ENCODE measurements around the gene NAALADL2.

NAALADL2 gene

GRCh38 chr3:175020101-175020500 is 161.0 kb downstream of the NAALADL2 start:
- H3K36me3 ChIP-seq (ENCODE audit: insufficient read depth, low read length): no peaks in the 10 kb centered on the region
- no peaks in the 10 kb centered on the region for H3K27me3 ChIP-seq (ENCODE audit: insufficient read depth, low read length)
- H3K9ac ChIP-seq (ENCODE audit: low read length): no peak overlapping the region
- H2AFZ ChIP-seq (ENCODE audit: low read length): no peak overlapping the region
- no peaks in the 10 kb centered on the region for H3K4me1 ChIP-seq (ENCODE audit: insufficient read depth, low read length, severe bottlenecking)
- H3K27ac ChIP-seq (ENCODE audit: low read depth, low read length, poor library complexity, severe bottlenecking): no peak overlapping the region
- no peaks in the 10 kb centered on the region for H3K79me2 ChIP-seq (ENCODE audit: insufficient read depth, low read length)
- TF ChIP-seq EZH2 (IDR thresholded peaks at IDR 0.05; ENCODE audit: borderline replicate concordance, low read length) (no peak), CTCF (IDR thresholded peaks at IDR 0.05; ENCODE audit: low read length) (no peak)
- no peaks in the 10 kb centered on the region for H3K9me2 ChIP-seq (ENCODE audit: low read depth, low read length)
- H3K9me3 ChIP-seq (ENCODE audit: low read length): no peaks in the 10 kb centered on the region
- no peaks in the 10 kb centered on the region for H4K20me1 ChIP-seq (ENCODE audit: insufficient read depth, low read length)
- H3K4me3 ChIP-seq (ENCODE audit: low read depth, low read length, poor library complexity, severe bottlenecking): no peak overlapping the region
- H3K4me2 ChIP-seq (ENCODE audit: low read length): no peak overlapping the region
- no peaks in the 10 kb centered on the region for H3F3A ChIP-seq (ENCODE audit: insufficient read depth, low read length)

DNA sequence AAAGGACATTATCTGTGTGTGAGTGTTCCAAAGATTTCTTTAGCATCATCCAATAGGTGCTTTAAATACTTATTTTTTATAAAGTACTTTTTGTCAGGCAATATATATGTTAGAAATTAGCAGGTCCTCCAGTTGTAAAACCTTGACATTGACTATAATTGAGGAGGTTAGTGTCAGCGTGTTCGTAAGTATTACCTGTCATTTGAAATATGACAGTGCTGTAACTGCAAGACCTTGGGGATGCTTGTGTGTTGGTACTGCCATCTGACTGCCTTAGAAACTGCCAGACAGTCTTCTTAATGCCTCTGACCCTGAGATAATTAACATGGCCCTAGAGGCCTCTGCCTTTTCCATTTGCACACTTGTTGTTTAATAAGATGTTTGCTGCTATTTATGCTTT is 170.7 kb downstream of the NAALADL2 start:
- no peaks in the 10 kb centered on the region for H3K36me3 ChIP-seq (ENCODE audit: insufficient read depth, low read length)
- H3K9ac ChIP-seq (ENCODE audit: low read length): no peak overlapping the region
- no peaks in the 10 kb centered on the region for H3K9me2 ChIP-seq (ENCODE audit: low read depth, low read length)
- no peak overlapping the region for H3K4me3 ChIP-seq (ENCODE audit: low read depth, low read length, poor library complexity, severe bottlenecking)
- H3K4me1 ChIP-seq (ENCODE audit: insufficient read depth, low read length, severe bottlenecking): no peaks in the 10 kb centered on the region
- no peaks in the 10 kb centered on the region for H3K9me3 ChIP-seq (ENCODE audit: low read length)
- H3K4me2 ChIP-seq (ENCODE audit: low read length): no peak overlapping the region
- no peak overlapping the region for H3K27ac ChIP-seq (ENCODE audit: low read depth, low read length, poor library complexity, severe bottlenecking)
- H4K20me1 ChIP-seq (ENCODE audit: insufficient read depth, low read length): no peaks in the 10 kb centered on the region
- H3F3A ChIP-seq (ENCODE audit: insufficient read depth, low read length): no peaks in the 10 kb centered on the region
- H3K79me2 ChIP-seq (ENCODE audit: insufficient read depth, low read length): no peaks in the 10 kb centered on the region
- H3K27me3 ChIP-seq (ENCODE audit: insufficient read depth, low read length): no peaks in the 10 kb centered on the region
- no peak for TF ChIP-seq EZH2 (IDR thresholded peaks at IDR 0.05; ENCODE audit: borderline replicate concordance, low read length)
- no peak for TF ChIP-seq CTCF (IDR thresholded peaks at IDR 0.05; ENCODE audit: low read length)
- no peak overlapping the region for H2AFZ ChIP-seq (ENCODE audit: low read length)

- TF ChIP-seq CTCF (IDR thresholded peaks at IDR 0.05; ENCODE audit: low read length) (no peak), EZH2 (IDR thresholded peaks at IDR 0.05; ENCODE audit: borderline replicate concordance, low read length) (no peak)
- Histone ChIP-seq H3K27me3 (ENCODE audit: insufficient read depth, low read length) (no peaks in the 10 kb centered on the region), H3K4me3 (ENCODE audit: low read depth, low read length, poor library complexity, severe bottlenecking) (no peak overlapping the region), H3K4me1 (ENCODE audit: insufficient read depth, low read length, severe bottlenecking) (no peaks in the 10 kb centered on the region), H3F3A (ENCODE audit: insufficient read depth, low read length) (no peaks in the 10 kb centered on the region), H3K4me2 (ENCODE audit: low read length) (no peak overlapping the region), H3K36me3 (ENCODE audit: insufficient read depth, low read length) (no peaks in the 10 kb centered on the region), H4K20me1 (ENCODE audit: insufficient read depth, low read length) (no peaks in the 10 kb centered on the region), H2AFZ (ENCODE audit: low read length) (no peak overlapping the region), H3K9me2 (ENCODE audit: low read depth, low read length) (no peaks in the 10 kb centered on the region), H3K79me2 (ENCODE audit: insufficient read depth, low read length) (no peaks in the 10 kb centered on the region), H3K9me3 (ENCODE audit: low read length) (no peaks in the 10 kb centered on the region), H3K9ac (ENCODE audit: low read length) (no peak overlapping the region), H3K27ac (ENCODE audit: low read depth, low read length, poor library complexity, severe bottlenecking) (no peak overlapping the region)
Observed at GRCh38 chr3:175039875-175040274, 180.7 kb downstream of the NAALADL2 start.

All from OCI-LY1 (cell line).